Measurements from ENCODE around the gene CHKB.

The CHKB gene

GRCh38 chr22:50581031-50581949, 1.4 kb downstream of the CHKB start:
- Histone ChIP-seq H3K9ac (ENCODE audit: insufficient read length, low read depth) (peak overlapping the region; percentile 93), H3K4me3 (ENCODE audit: insufficient read length, low read depth) (peak overlapping the region; percentile 72), H3K9me3 (ENCODE audit: insufficient read depth, low read length) (no peaks in the 10 kb centered on the region), H3K36me3 (ENCODE audit: insufficient read depth, insufficient read length, low read length) (peaks cover 39% of the 10 kb centered on the region), H3K27me3 (ENCODE audit: insufficient read depth, insufficient read length) (no peaks in the 10 kb centered on the region), H3K4me1 (ENCODE audit: insufficient read depth, insufficient read length) (peaks cover 4% of the 10 kb centered on the region)
- TF ChIP-seq ZNF274 (IDR thresholded peaks at IDR 0.05; ENCODE audit: low read depth, low read length) (no peak), SUZ12 (IDR thresholded peaks at IDR 0.05; ENCODE audit: extremely low read depth, insufficient read depth, insufficient read length) (no peak), YY1 (IDR thresholded peaks at IDR 0.05; ENCODE audit: insufficient read depth, insufficient read length) (no peak)
- no peak for DNase-seq (ENCODE audit: low read depth, low spot score)

- Histone ChIP-seq H3K4me1 (ENCODE audit: insufficient read depth, insufficient read length) (peaks cover 4% of the 10 kb centered on the region), H3K27me3 (ENCODE audit: insufficient read depth, insufficient read length) (no peaks in the 10 kb centered on the region), H3K9me3 (ENCODE audit: insufficient read depth, low read length) (no peaks in the 10 kb centered on the region), H3K4me3 (ENCODE audit: insufficient read length, low read depth) (no peak overlapping the region), H3K9ac (ENCODE audit: insufficient read length, low read depth) (no peak overlapping the region), H3K36me3 (ENCODE audit: insufficient read depth, insufficient read length, low read length) (peaks cover 50% of the 10 kb centered on the region)
- TF ChIP-seq ZNF274 (IDR thresholded peaks at IDR 0.05; ENCODE audit: low read depth, low read length) (no peak), YY1 (IDR thresholded peaks at IDR 0.05; ENCODE audit: insufficient read depth, insufficient read length) (no peak), SUZ12 (IDR thresholded peaks at IDR 0.05; ENCODE audit: extremely low read depth, insufficient read depth, insufficient read length) (no peak)
- DNase-seq (ENCODE audit: low read depth, low spot score), result no peak
These were observed 2.9 kb downstream of the CHKB start for GRCh38 chr22:50579752-50580151.

GRCh38 chr22:50578776-50579310, 3.8 kb downstream of the CHKB start:
- H3K4me3 ChIP-seq (ENCODE audit: insufficient read length, low read depth), result no peak overlapping the region
- H3K4me1 ChIP-seq (ENCODE audit: insufficient read depth, insufficient read length), result peaks cover 4% of the 10 kb centered on the region
- no peaks in the 10 kb centered on the region for H3K27me3 ChIP-seq (ENCODE audit: insufficient read depth, insufficient read length)
- TF ChIP-seq YY1 (IDR thresholded peaks at IDR 0.05; ENCODE audit: insufficient read depth, insufficient read length), result no peak
- H3K36me3 ChIP-seq (ENCODE audit: insufficient read depth, insufficient read length, low read length), result peaks cover 59% of the 10 kb centered on the region
- no peaks in the 10 kb centered on the region for H3K9me3 ChIP-seq (ENCODE audit: insufficient read depth, low read length)
- DNase-seq (ENCODE audit: low read depth, low spot score), result no peak
- H3K9ac ChIP-seq (ENCODE audit: insufficient read length, low read depth), result no peak overlapping the region

- Histone ChIP-seq H3K36me3 (ENCODE audit: insufficient read depth, insufficient read length, low read length) (peaks cover 65% of the 10 kb centered on the region), H3K4me1 (ENCODE audit: insufficient read depth, insufficient read length) (peaks cover 4% of the 10 kb centered on the region), H3K4me3 (ENCODE audit: insufficient read length, low read depth) (no peak within 1 kb of the TSS), H3K9me3 (ENCODE audit: insufficient read depth, low read length) (no peaks in the 10 kb centered on the region), H3K9ac (ENCODE audit: insufficient read length, low read depth) (no peak within 1 kb of the TSS), H3K27me3 (ENCODE audit: insufficient read depth, insufficient read length) (no peaks in the 10 kb centered on the region)
- TF ChIP-seq SUZ12 (IDR thresholded peaks at IDR 0.05; ENCODE audit: extremely low read depth, insufficient read depth, insufficient read length) (no peak), ZNF274 (IDR thresholded peaks at IDR 0.05; ENCODE audit: low read depth, low read length) (no peak), YY1 (IDR thresholded peaks at IDR 0.05; ENCODE audit: insufficient read depth, insufficient read length) (no peak)
- DNase-seq (ENCODE audit: low read depth, low spot score), result no peak
These were observed 4.5 kb downstream of the CHKB start, which contains the start of gene CPT1B for GRCh38 chr22:50577987-50578775. Gene CPT1B (minus strand): TSS chr22:50578427. CDS start chr22:50577915, 512 bp downstream.

GRCh38 chr22:50577697-50577986, 5.0 kb downstream of the CHKB start:
- no peaks in the 10 kb centered on the region for H3K27me3 ChIP-seq (ENCODE audit: insufficient read depth, insufficient read length)
- H3K9ac ChIP-seq (ENCODE audit: insufficient read length, low read depth), result no peak overlapping the region
- H3K4me1 ChIP-seq (ENCODE audit: insufficient read depth, insufficient read length), result peaks cover 4% of the 10 kb centered on the region
- TF ChIP-seq YY1 (IDR thresholded peaks at IDR 0.05; ENCODE audit: insufficient read depth, insufficient read length) (no peak), ZNF274 (IDR thresholded peaks at IDR 0.05; ENCODE audit: low read depth, low read length) (no peak), SUZ12 (IDR thresholded peaks at IDR 0.05; ENCODE audit: extremely low read depth, insufficient read depth, insufficient read length) (no peak)
- H3K9me3 ChIP-seq (ENCODE audit: insufficient read depth, low read length), result no peaks in the 10 kb centered on the region
- H3K36me3 ChIP-seq (ENCODE audit: insufficient read depth, insufficient read length, low read length), result peaks cover 70% of the 10 kb centered on the region
- H3K4me3 ChIP-seq (ENCODE audit: insufficient read length, low read depth), result no peak overlapping the region
- DNase-seq (ENCODE audit: low read depth, low spot score), result no peak

GRCh38 chr22:50576806-50577696, 5.6 kb downstream of the CHKB start:
- H3K36me3 ChIP-seq (ENCODE audit: insufficient read depth, insufficient read length, low read length), result peaks cover 76% of the 10 kb centered on the region
- DNase-seq (ENCODE audit: low read depth, low spot score), result no peak

More at GRCh38 chr22:50576806-50577696, 5.6 kb downstream of the CHKB start:
- no peak overlapping the region for H3K9ac ChIP-seq (ENCODE audit: insufficient read length, low read depth)
- no peaks in the 10 kb centered on the region for H3K27me3 ChIP-seq (ENCODE audit: insufficient read depth, insufficient read length)
- H3K9me3 ChIP-seq (ENCODE audit: insufficient read depth, low read length), result no peaks in the 10 kb centered on the region
- peaks cover 4% of the 10 kb centered on the region for H3K4me1 ChIP-seq (ENCODE audit: insufficient read depth, insufficient read length)
- H3K4me3 ChIP-seq (ENCODE audit: insufficient read length, low read depth), result no peak overlapping the region
- TF ChIP-seq SUZ12 (IDR thresholded peaks at IDR 0.05; ENCODE audit: extremely low read depth, insufficient read depth, insufficient read length), result no peak
- TF ChIP-seq YY1 (IDR thresholded peaks at IDR 0.05; ENCODE audit: insufficient read depth, insufficient read length), result no peak
- TF ChIP-seq ZNF274 (IDR thresholded peaks at IDR 0.05; ENCODE audit: low read depth, low read length), result no peak
